GM12878 (cell line): ENCODE measurements around the gene ZNF19. TPM values are rescaled to one million over a fixed set of nuclear protein-coding genes. Genes with fewer than 3 reads are reported as not detected.

Source experiments
- ATAC-seq: fragments of 200-7000 bp; cut with Tn5 transposase; 3 replicates; pipeline ENCODE4 v1.9.1; 2020; ENCODE audit warnings: mild to moderate bottlenecking, moderate library complexity
- BruUV-seq: library from RNA; stranded (reverse); fragments of 400-500 nt; replicated peaks from 2 replicates; lab custom pipeline; 2021; lab: Mats Ljungman, UMichigan
- CTCF ChIA-PET: fragments of 300-600 bp; sonication (Branson Sonifier 250); formaldehyde crosslinking; extraction: SDS; loops from one replicate; lab custom pipeline; 2021; ENCODE audit warnings: inconsistent platforms; lab: Yijun Ruan, JAX
- POLR2A ChIA-PET: fragments of 350-600 bp; formaldehyde crosslinking; extraction: SDS; loops from one replicate; lab custom pipeline; 2021; ENCODE audit warnings: inconsistent platforms; lab: Charles Lee
- RAD21 ChIA-PET: fragments of 300-600 bp; sonication (Branson Sonifier 250); formaldehyde crosslinking; loops from one replicate; lab custom pipeline; 2023; ENCODE audit warnings: antibody characterized with exemption; ENCODE audit not compliant: unreplicated experiment; lab: Charles Lee
- SMC1A ChIA-PET: fragments of 300-600 bp; sonication (Branson Sonifier 250); formaldehyde crosslinking; loops from one replicate; lab custom pipeline; 2023; ENCODE audit not compliant: unreplicated experiment, uncharacterized antibody; lab: Charles Lee
- DNase-seq: peaks from one replicate; pipeline ENCODE4 v3.0.0-alpha.2; 2011; ENCODE audit warnings: low read depth, low spot score
- FAIRE-seq: peaks from 3 replicates; lab custom pipeline; 2011; peaks lifted over from hg19 to GRCh38; lab: Jason Lieb, UNC
- H2AFZ ChIP-seq: 2 replicates; pipeline ENCODE4 v1.6.0; 2011; ENCODE audit warnings: low read depth, low read length, control low read depth; ENCODE audit not compliant: control insufficient read depth
- H3K27ac ChIP-seq: 2 replicates; pipeline ENCODE4 v1.5.1; 2011; ENCODE audit warnings: control low read depth; ENCODE audit not compliant: control insufficient read depth, insufficient read depth
- H3K27me3 ChIP-seq, 2 experiments: replicated peaks in 1 of 2; 2 replicates each; pipeline versions ENCODE4 v1.6.0 to v1.6.1; 2011; ENCODE audit warnings: low read length in 1 of 2; ENCODE audit not compliant: control insufficient read depth in 2 of 2, insufficient read depth in 2 of 2
- H3K36me3 ChIP-seq, 2 experiments: 2 replicates each; pipeline ENCODE4 v1.5.1; 2011; ENCODE audit warnings: low read length in 1 of 2; ENCODE audit not compliant: control insufficient read depth in 2 of 2, insufficient read depth in 2 of 2
- H3K4me1 ChIP-seq: 2 replicates; pipeline ENCODE4 v1.6.1; 2011; ENCODE audit warnings: mild to moderate bottlenecking, low read length, moderate library complexity, mixed read lengths; ENCODE audit not compliant: control insufficient read depth, insufficient read depth
- H3K4me2 ChIP-seq: 2 replicates; pipeline ENCODE4 v1.6.0; 2011; ENCODE audit warnings: control low read depth; ENCODE audit not compliant: control insufficient read depth, insufficient read depth
- H3K4me3 ChIP-seq: fragments of 200-600 bp; sonication (generic); 2 replicates; pipeline ENCODE4 v1.5.1; 2016
- H3K79me2 ChIP-seq: 2 replicates; pipeline ENCODE4 v1.6.0; 2011; ENCODE audit warnings: low read length; ENCODE audit not compliant: control insufficient read depth, insufficient read depth
- H3K9ac ChIP-seq: 2 replicates; pipeline ENCODE4 v1.8.0; 2011; ENCODE audit warnings: low read length, control low read depth, mixed read lengths; ENCODE audit not compliant: control insufficient read depth, insufficient read depth
- H3K9me3 ChIP-seq: replicated peaks from 3 replicates; pipeline ENCODE4 v1.5.1; 2011; ENCODE audit warnings: mild to moderate bottlenecking, low read length; ENCODE audit not compliant: control insufficient read depth, insufficient read depth
- H4K20me1 ChIP-seq: 2 replicates; pipeline ENCODE4 v1.6.0; 2011; ENCODE audit not compliant: control insufficient read depth, insufficient read depth
- SMARCA5 ChIP-seq: fragments of 450-650 bp; IDR thresholded peaks from 2 replicates; pipeline ENCODE4 v1.6.1; 2017; ENCODE audit warnings: mild to moderate bottlenecking
- ZZZ3 ChIP-seq: IDR thresholded peaks from 2 replicates; pipeline ENCODE4 v1.6.1; 2011; ENCODE audit warnings: low read depth; ENCODE audit not compliant: control insufficient read depth, insufficient read length
- WGBS: methylation state at CpG from one replicate; pipeline ENCODE4 v1.1.6; 2016; ENCODE audit warnings: low lambda C conversion rate; ENCODE audit not compliant: insufficient replicate concordance, insufficient coverage; ENCODE audit errors: missing lambda C conversion rate; 5-methylcytosine and 5-hydroxymethylcytosine counted together
- in situ Hi-C: fragments of 300-500 bp; cut with MboI; formaldehyde crosslinking; loops from 9 replicates; pipeline ENCODE4 v1.14.3; 2018; ENCODE audit warnings: mixed read lengths
- intact Hi-C: fragments of 100-400 bp; cut with micrococcal nuclease; formaldehyde crosslinking; loops from one replicate; pipeline ENCODE4 v1.14.2; 2022; ENCODE audit not compliant: unreplicated experiment
- polyA plus RNA-seq, 11 experiments: library from polyadenylated mRNA; depleted of rRNA in 4 of 11; unstranded in 6 of 11; stranded (reverse) in 5 of 11; fragments of >200 nt; fragmentation: Nextera tagmentation in 4 of 11; fragmentation: Illumina TruSeq in 1 of 11; extraction: Ambion mirVana in 4 of 11; extraction: Trizol in 1 of 11; gene quantifications; 1 replicate in 1 of 11; 2 replicates in 10 of 11; pipeline versions ENCODE4 v1.2.1 to v1.2.3, GENCODE V29; 2011 to 2016; ENCODE audit warnings: inconsistent platforms in 2 of 11, missing spikeins in 2 of 11, low read depth in 1 of 11
- total RNA-seq, 4 experiments: library from RNA; depleted of rRNA in 3 of 4; stranded (reverse); fragments of >200 nt in 3 of 4; fragmentation: Illumina TruSeq in 1 of 4; extraction: Trizol in 1 of 4; gene quantifications; 2 replicates each; pipeline versions ENCODE4 v1.2.1 to v1.2.3, GENCODE V29; 2013 to 2021
- TF ChIP-seq, protein P1 (sequence below): fragments of 450-650 bp; IDR thresholded peaks from 2 replicates; pipeline ENCODE4 v1.6.1; 2018; ENCODE audit warnings: mild to moderate bottlenecking, low read depth, moderate library complexity; ENCODE audit not compliant: partially characterized antibody

Gene ZNF19
- total and polyA plus RNA-seq, 10 of the 15 experiments (the other 5 are each of a cell fraction or from before 2014, with no cell fraction given) = 1.0 to 3.3 (median 2.0) TPM

DNA sequence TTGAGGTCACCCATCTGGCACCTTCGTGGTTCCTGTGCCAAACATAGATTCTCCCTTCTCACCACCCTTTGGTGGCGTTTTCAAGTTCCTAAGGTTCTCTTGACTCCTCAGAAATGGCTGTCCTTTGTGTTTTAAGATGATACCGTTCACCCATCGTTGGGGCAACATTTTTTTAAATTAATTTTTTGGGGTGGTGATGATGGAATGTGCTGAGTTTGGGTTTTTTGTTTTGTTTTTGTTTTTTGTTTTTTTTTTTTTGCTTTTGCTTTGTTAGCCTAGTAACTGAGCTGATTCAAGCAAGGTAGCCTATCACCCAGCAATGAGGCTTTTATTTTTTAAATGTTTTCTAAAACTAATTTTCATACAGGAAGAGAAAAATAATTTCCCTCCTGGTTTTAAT, 39.7 kb upstream of the ZNF19 start (continued):
- TF ChIP-seq, protein P1, sequence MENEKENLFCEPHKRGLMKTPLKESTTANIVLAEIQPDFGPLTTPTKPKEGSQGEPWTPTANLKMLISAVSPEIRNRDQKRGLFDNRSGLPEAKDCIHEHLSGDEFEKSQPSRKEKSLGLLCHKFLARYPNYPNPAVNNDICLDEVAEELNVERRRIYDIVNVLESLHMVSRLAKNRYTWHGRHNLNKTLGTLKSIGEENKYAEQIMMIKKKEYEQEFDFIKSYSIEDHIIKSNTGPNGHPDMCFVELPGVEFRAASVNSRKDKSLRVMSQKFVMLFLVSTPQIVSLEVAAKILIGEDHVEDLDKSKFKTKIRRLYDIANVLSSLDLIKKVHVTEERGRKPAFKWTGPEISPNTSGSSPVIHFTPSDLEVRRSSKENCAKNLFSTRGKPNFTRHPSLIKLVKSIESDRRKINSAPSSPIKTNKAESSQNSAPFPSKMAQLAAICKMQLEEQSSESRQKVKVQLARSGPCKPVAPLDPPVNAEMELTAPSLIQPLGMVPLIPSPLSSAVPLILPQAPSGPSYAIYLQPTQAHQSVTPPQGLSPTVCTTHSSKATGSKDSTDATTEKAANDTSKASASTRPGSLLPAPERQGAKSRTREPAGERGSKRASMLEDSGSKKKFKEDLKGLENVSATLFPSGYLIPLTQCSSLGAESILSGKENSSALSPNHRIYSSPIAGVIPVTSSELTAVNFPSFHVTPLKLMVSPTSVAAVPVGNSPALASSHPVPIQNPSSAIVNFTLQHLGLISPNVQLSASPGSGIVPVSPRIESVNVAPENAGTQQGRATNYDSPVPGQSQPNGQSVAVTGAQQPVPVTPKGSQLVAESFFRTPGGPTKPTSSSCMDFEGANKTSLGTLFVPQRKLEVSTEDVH = no peak
- TF ChIP-seq SMARCA5 = no peak

DNA sequence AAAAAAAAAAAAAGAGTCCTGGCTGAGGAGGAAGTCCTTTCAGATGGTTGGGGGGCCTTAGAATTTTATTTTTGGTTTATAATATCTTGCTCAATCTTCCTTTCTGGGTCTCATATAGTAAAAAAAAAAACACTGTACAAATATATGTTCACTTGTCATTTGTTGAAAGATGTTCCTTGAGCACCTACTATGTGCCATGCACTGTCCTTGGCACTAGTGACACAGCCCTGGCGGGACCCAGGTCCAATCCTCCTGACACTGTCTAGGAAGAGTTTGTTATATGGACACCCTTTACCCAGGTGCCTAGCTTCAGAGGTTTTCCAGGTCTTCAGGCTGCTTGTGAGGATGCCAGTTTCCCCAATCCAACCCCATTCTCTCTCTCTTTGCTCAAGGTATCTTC, 39.1 kb upstream of the ZNF19 start:
- Histone ChIP-seq H3K79me2 (no peaks in the 10 kb centered on the region), H3K36me3 (no peaks in the 10 kb centered on the region), H3K4me3 (no peak overlapping the region), H3K27ac (no peak overlapping the region), H3K9ac (no peak overlapping the region), H3K4me1 (no peaks in the 10 kb centered on the region; the same call in 1 of the 2 replicates), H3K9me3 (no peaks in the 10 kb centered on the region), H3K4me2 (no peak overlapping the region), H2AFZ (no peak overlapping the region), H4K20me1 (no peaks in the 10 kb centered on the region), H3K27me3 (no peaks in the 10 kb centered on the region; a peak in 1 of 4 replicates)
- RAD21 ChIA-PET = interaction anchor here (1.0 kb wide), 1 partner anchor 10 kb away, joined by 3 read pairs; no protein-coding TSS in a partner anchor
- no TSS peak for BruUV-seq
- WGBS = 11% methylated on average over 1 of the region's 1 CpG
- SMC1A ChIA-PET = interaction anchor here (3.8 kb wide), 1 partner anchor 28 kb away, joined by 20 read pairs; no protein-coding TSS in a partner anchor
- DNase-seq (no peak), FAIRE-seq (no peak), ATAC-seq (no peak)
- CTCF ChIA-PET = interaction anchor here (1.1 to 2.2 kb wide), 3 partner anchors 10 to 433 kb away, joined by 3 to 13 read pairs (median 8); no protein-coding TSS in a partner anchor
- no peak for TF ChIP-seq ZZZ3
- POLR2A ChIA-PET = no interaction called here
- intact Hi-C loops (no loop called here), in situ Hi-C loops (no loop called here)
